Stimulated activated naive CD8-positive, alpha-beta T cell treated with anti-CD3 and anti-CD28 coated beads, Interleukin-15, Interleukin-2, amounts not matched to agents 100 U/mL and 50 U/mL, for 24 hours (primary cell): ENCODE results near the gene SOS2.
"Not testable (repeated sequence)": the region's sequence is repeated elsewhere in the genome, so short reads cannot be mapped to it uniquely, and the experiment has no call there.

Experiments
- ATAC-seq: fragments of 150-1000 bp; cut with Tn5 transposase; one replicate; pipeline ENCODE4 v1.10.0; 2021
- DNase-seq: peaks from one replicate; pipeline ENCODE4 v3.0.0; 2021

The SOS2 gene

GRCh38 chr14:50225974-50226297, 5.4 kb downstream of the SOS2 start:
- DNase-seq, result no peak
- no peak for ATAC-seq

GRCh38 chr14:50225067-50225973, 6.1 kb downstream of the SOS2 start:
- ATAC-seq, result no peak
- DNase-seq, result no peak

- DNase-seq (no peak), ATAC-seq (no peak)
Observed at GRCh38 chr14:50222055-50222613, 9.2 kb downstream of the SOS2 start.

GRCh38 chr14:50218501-50218900, 12.9 kb downstream of the SOS2 start:
- ATAC-seq, result no peak
- no peak for DNase-seq

- ATAC-seq (no peak), DNase-seq (no peak)
Observed at GRCh38 chr14:50215416-50215815, 16.0 kb downstream of the SOS2 start.

GRCh38 chr14:50213795-50214194, 17.6 kb downstream of the SOS2 start:
- no peak for ATAC-seq
- DNase-seq, result no peak

GRCh38 chr14:50212726-50213125, 18.7 kb downstream of the SOS2 start:
- ATAC-seq (no peak), DNase-seq (no peak)

- DNase-seq (no peak), ATAC-seq (no peak)
Observed at GRCh38 chr14:50210074-50210473, 21.3 kb downstream of the SOS2 start.

GRCh38 chr14:50198499-50198898, 32.9 kb downstream of the SOS2 start:
- no peak for ATAC-seq
- DNase-seq, result no peak

GRCh38 chr14:50191499-50191898, 39.9 kb downstream of the SOS2 start:
- no peak for ATAC-seq
- DNase-seq, result no peak

- ATAC-seq, result no peak
Observed at GRCh38 chr14:50186107-50186506, 45.3 kb downstream of the SOS2 start.

GRCh38 chr14:50173891-50174290, 57.5 kb downstream of the SOS2 start:
- DNase-seq (no peak), ATAC-seq (no peak)

More at GRCh38 chr14:50186107-50186506, 45.3 kb downstream of the SOS2 start:
- no peak for DNase-seq

- DNase-seq, result no peak
- no peak for ATAC-seq
Observed at GRCh38 chr14:50171895-50172294, 59.5 kb downstream of the SOS2 start.

GRCh38 chr14:50167381-50167780, 64.0 kb downstream of the SOS2 start:
- DNase-seq, ATAC-seq: not testable (repeated sequence)

GRCh38 chr14:50156111-50156510, 75.3 kb downstream of the SOS2 start:
- ATAC-seq (no peak), DNase-seq (no peak)

GRCh38 chr14:50148799-50149198, 82.6 kb downstream of the SOS2 start:
- no peak for DNase-seq
- no peak for ATAC-seq

GRCh38 chr14:50139192-50139591, 92.2 kb downstream of the SOS2 start:
- no peak for ATAC-seq
- no peak for DNase-seq

GRCh38 chr14:50127802-50128201, 103.6 kb downstream of the SOS2 start:
- DNase-seq, result no peak
- no peak for ATAC-seq

- DNase-seq, result no peak
- no peak for ATAC-seq
Observed at GRCh38 chr14:50123062-50123461, 108.3 kb downstream of the SOS2 start.

- DNase-seq, result no peak
- ATAC-seq, result no peak
Observed at GRCh38 chr14:50122291-50122690, 109.1 kb downstream of the SOS2 start.

GRCh38 chr14:50121486-50121885, 109.9 kb downstream of the SOS2 start:
- no peak for ATAC-seq

GRCh38 chr14:50117456-50117855, 113.9 kb downstream of the SOS2 start:
- DNase-seq, result no peak
- no peak for ATAC-seq

More at GRCh38 chr14:50121486-50121885, 109.9 kb downstream of the SOS2 start:
- DNase-seq, result no peak

GRCh38 chr14:50116966-50117365, 114.4 kb downstream of the SOS2 start:
- ATAC-seq, result no peak
- no peak for DNase-seq
